ENCODE results near the gene ZNF107. TPM values are rescaled to one million over a fixed set of nuclear protein-coding genes. Genes with fewer than 3 reads are reported as not detected.
A peak's percentile ranks its signal among the peaks of the same experiment; 100 is the strongest.

ZNF107 gene
- total RNA-seq, 2 donors from 2014 or later: 9.0 to 9.7 TPM

DNA sequence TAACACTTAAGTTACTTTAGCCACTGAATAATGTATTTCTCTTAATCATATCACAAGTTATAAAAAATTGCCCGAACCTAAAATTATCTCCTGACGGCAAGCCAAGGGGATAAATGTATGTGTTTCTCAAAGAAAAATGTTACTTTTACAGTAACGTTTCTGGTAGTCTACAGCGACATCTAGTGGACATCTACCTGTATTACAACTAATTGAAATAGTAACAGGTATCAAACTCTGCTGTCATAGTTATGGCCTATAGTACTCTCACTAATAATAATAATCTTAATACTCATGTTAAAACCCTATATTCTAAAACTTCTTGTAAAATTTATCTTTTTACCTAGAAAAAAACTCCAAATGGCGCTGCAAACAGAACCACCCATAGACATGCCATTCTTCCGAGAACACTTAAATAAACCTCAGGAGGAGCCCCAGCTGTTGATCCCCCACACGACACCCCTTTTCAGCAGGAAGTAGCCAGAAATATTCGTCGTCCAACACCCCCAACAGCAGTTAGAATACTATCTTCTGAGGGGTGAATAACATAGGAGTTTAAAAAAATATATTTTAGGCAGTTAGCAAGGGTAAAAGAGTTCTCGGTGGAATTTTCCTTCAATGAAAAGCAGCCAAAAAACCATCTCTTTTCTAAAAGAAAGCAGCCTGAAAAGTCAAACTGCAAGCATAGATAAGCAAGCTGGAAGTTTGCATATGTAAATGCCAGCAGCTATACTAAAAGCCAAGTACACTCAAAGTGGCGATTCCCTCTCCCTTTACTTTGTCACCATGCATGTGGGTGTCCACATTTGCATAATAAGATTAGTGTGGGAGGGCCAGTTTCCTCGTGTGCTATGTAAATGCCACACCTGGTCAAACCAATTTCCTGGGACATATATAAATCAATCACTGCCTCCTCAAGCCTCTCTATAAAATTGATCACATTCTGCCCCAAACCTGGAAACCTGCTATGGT is 40.5 kb upstream of the ZNF107 start:
- WGBS: 17% methylated on average over 12 of the region's 12 CpGs
- H3K36me3 ChIP-seq: no peaks in the 10 kb centered on the region
- H3K4me1 ChIP-seq (replicated peaks): no peaks in the 10 kb centered on the region
- no peak overlapping the region for H3K27ac ChIP-seq
- H3K27me3 ChIP-seq (replicated peaks; ENCODE audit: insufficient read depth): no peaks in the 10 kb centered on the region
- TF ChIP-seq, protein P1, sequence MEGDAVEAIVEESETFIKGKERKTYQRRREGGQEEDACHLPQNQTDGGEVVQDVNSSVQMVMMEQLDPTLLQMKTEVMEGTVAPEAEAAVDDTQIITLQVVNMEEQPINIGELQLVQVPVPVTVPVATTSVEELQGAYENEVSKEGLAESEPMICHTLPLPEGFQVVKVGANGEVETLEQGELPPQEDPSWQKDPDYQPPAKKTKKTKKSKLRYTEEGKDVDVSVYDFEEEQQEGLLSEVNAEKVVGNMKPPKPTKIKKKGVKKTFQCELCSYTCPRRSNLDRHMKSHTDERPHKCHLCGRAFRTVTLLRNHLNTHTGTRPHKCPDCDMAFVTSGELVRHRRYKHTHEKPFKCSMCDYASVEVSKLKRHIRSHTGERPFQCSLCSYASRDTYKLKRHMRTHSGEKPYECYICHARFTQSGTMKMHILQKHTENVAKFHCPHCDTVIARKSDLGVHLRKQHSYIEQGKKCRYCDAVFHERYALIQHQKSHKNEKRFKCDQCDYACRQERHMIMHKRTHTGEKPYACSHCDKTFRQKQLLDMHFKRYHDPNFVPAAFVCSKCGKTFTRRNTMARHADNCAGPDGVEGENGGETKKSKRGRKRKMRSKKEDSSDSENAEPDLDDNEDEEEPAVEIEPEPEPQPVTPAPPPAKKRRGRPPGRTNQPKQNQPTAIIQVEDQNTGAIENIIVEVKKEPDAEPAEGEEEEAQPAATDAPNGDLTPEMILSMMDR (IDR thresholded peaks at IDR 0.05): peak; percentile 15 to 85 (median 60)
- TF ChIP-seq POLR2A (IDR thresholded peaks at IDR 0.05): no peak
- no peak for TF ChIP-seq POLR2AphosphoS5 (IDR thresholded peaks at IDR 0.05)
- no peak overlapping the region for H3K4me3 ChIP-seq
- no peaks in the 10 kb centered on the region for H3K9me3 ChIP-seq
- intact Hi-C loops (cut with DNase I): no loop called here
- DNase-seq (ENCODE audit: low spot score): no peak

DNA sequence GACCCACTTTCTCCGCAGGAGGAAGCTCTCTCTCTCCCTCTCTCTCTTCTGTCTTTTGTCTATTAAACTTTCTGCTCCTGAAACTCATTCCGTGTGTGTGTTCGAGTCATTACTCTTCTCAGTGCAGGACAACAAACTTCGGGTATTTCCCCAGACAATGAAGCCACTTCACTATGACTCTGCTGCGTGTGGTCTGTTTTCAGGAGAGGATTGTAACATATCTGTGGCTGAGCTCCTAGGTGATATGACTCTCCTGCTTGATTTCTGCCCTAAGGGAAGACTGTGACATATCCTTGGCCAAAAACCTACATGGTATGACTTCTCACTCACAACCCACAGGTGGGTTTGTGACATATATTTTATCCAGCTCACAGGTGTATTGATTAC is 39.9 kb upstream of the ZNF107 start:
- Histone ChIP-seq H3K9me3 (no peaks in the 10 kb centered on the region), H3K27me3 (replicated peaks; ENCODE audit: insufficient read depth) (no peaks in the 10 kb centered on the region), H3K27ac (no peak overlapping the region), H3K4me3 (no peak overlapping the region), H3K36me3 (no peaks in the 10 kb centered on the region), H3K4me1 (replicated peaks) (no peaks in the 10 kb centered on the region)
- 33% methylated on average over 5 of the region's 5 CpGs for WGBS
- DNase-seq (ENCODE audit: low spot score): no peak
- TF ChIP-seq, protein P1 (IDR thresholded peaks at IDR 0.05): no peak
- intact Hi-C loops (cut with DNase I): no loop called here

DNA sequence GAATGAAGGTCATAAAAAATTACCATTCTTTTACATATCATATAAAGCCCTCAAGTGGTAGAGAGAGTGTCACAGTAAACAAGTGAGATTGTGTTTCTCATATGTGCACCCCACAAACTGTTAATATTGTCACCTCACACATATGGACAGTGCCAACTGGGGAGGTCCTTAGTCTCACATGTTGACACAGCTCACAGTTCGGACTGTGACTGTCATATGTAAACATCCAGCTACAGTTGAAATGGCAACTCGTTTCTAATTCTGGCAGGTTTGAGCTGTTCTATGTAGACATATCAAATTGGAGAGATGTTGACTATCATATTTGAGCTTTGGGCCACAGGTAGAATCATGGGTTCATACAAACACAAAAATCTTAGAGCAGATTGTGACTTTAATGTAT is 39.4 kb upstream of the ZNF107 start:
- intact Hi-C loops (cut with DNase I): no loop called here
- Histone ChIP-seq H3K9me3 (no peaks in the 10 kb centered on the region), H3K36me3 (no peaks in the 10 kb centered on the region), H3K27ac (no peak overlapping the region), H3K4me3 (no peak overlapping the region), H3K4me1 (replicated peaks) (no peaks in the 10 kb centered on the region), H3K27me3 (replicated peaks; ENCODE audit: insufficient read depth) (no peaks in the 10 kb centered on the region)
- no peak for TF ChIP-seq POLR2AphosphoS5 (IDR thresholded peaks at IDR 0.05)
- TF ChIP-seq, protein P1 (IDR thresholded peaks at IDR 0.05): no peak
- no peak for TF ChIP-seq POLR2A (IDR thresholded peaks at IDR 0.05)
- WGBS: 31% methylated on average over 2 of the region's 2 CpGs
- DNase-seq (ENCODE audit: low spot score): no peak

DNA sequence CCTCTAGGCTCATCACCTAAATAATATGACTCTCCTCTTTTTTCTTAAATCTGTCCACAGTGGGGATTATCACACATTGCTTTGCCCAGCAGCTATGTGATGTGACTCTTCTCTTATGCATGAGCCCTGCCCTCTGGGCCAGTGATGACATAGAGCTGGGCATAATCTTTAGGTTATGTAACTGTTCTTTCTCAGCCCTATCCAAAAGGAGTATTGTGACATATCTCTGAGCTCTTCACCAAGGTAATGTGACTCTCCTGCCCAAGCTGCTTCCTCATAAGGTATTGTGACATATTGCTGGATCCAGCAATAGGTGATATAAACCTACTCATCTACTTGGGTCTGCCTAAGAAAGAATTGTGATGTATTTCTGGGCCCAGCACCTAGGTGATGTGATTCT is 37.7 kb upstream of the ZNF107 start:
- Histone ChIP-seq H3K4me1 (replicated peaks) (no peaks in the 10 kb centered on the region), H3K4me3 (no peak overlapping the region), H3K27me3 (replicated peaks; ENCODE audit: insufficient read depth) (no peaks in the 10 kb centered on the region), H3K36me3 (no peaks in the 10 kb centered on the region), H3K9me3 (no peaks in the 10 kb centered on the region), H3K27ac (no peak overlapping the region)
- no peak for DNase-seq (ENCODE audit: low spot score)
- TF ChIP-seq POLR2AphosphoS5 (IDR thresholded peaks at IDR 0.05) (no peak), POLR2A (IDR thresholded peaks at IDR 0.05) (no peak)
- TF ChIP-seq, protein P1 (IDR thresholded peaks at IDR 0.05): no peak
- intact Hi-C loops (cut with DNase I): no loop called here

DNA sequence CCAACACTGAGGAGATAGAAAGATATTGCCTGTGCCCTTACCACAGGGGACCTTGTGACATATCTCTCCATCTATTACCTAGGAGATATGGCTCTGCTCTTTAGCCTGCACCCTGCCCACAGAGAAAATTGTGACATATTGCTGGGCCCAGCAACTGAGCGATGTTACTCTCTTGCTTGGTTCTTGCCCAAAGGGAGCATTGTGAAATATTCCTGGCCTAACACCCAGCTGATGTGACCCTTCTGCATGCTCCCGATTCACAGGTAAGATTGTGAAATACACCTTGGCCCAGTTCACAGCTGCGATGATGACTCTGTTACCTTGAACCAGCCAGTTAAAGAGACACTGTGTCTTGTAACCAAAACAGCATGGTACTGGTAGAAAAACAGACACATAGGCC is 37.2 kb upstream of the ZNF107 start:
- TF ChIP-seq POLR2A (IDR thresholded peaks at IDR 0.05): no peak
- no peak for TF ChIP-seq POLR2AphosphoS5 (IDR thresholded peaks at IDR 0.05)
- TF ChIP-seq, protein P1 (IDR thresholded peaks at IDR 0.05): no peak
- Histone ChIP-seq H3K36me3 (no peaks in the 10 kb centered on the region), H3K4me1 (replicated peaks) (no peaks in the 10 kb centered on the region), H3K27ac (no peak overlapping the region), H3K4me3 (no peak overlapping the region), H3K9me3 (no peaks in the 10 kb centered on the region), H3K27me3 (replicated peaks; ENCODE audit: insufficient read depth) (no peaks in the 10 kb centered on the region)
- intact Hi-C loops (cut with DNase I): no loop called here
- whole genome bisulfite sequencing: 52% methylated on average over 3 of the region's 3 CpGs
- DNase-seq (ENCODE audit: low spot score): no peak
